GM12878 (cell line): ENCODE measurements around the gene CLRN3. TPM values are rescaled to one million over a fixed set of nuclear protein-coding genes. Genes with fewer than 3 reads are reported as not detected.

Source experiments
- ATAC-seq: fragments of 200-7000 bp; cut with Tn5 transposase; 3 replicates; pipeline ENCODE4 v1.9.1; 2020; ENCODE audit warnings: mild to moderate bottlenecking, moderate library complexity
- BruUV-seq: library from RNA; stranded (reverse); fragments of 400-500 nt; replicated peaks from 2 replicates; lab custom pipeline; 2021; lab: Mats Ljungman, UMichigan
- CTCF ChIA-PET: fragments of 300-600 bp; sonication (Branson Sonifier 250); formaldehyde crosslinking; extraction: SDS; loops from one replicate; lab custom pipeline; 2021; ENCODE audit warnings: inconsistent platforms; lab: Yijun Ruan, JAX
- POLR2A ChIA-PET: fragments of 350-600 bp; formaldehyde crosslinking; extraction: SDS; loops from one replicate; lab custom pipeline; 2021; ENCODE audit warnings: inconsistent platforms; lab: Charles Lee
- RAD21 ChIA-PET: fragments of 300-600 bp; sonication (Branson Sonifier 250); formaldehyde crosslinking; loops from one replicate; lab custom pipeline; 2023; ENCODE audit warnings: antibody characterized with exemption; ENCODE audit not compliant: unreplicated experiment; lab: Charles Lee
- SMC1A ChIA-PET: fragments of 300-600 bp; sonication (Branson Sonifier 250); formaldehyde crosslinking; loops from one replicate; lab custom pipeline; 2023; ENCODE audit not compliant: unreplicated experiment, uncharacterized antibody; lab: Charles Lee
- DNase-seq: peaks from one replicate; pipeline ENCODE4 v3.0.0-alpha.2; 2011; ENCODE audit warnings: low read depth, low spot score
- FAIRE-seq: peaks from 3 replicates; lab custom pipeline; 2011; peaks lifted over from hg19 to GRCh38; lab: Jason Lieb, UNC
- H2AFZ ChIP-seq: 2 replicates; pipeline ENCODE4 v1.6.0; 2011; ENCODE audit warnings: low read depth, low read length, control low read depth; ENCODE audit not compliant: control insufficient read depth
- H3K27ac ChIP-seq: 2 replicates; pipeline ENCODE4 v1.5.1; 2011; ENCODE audit warnings: control low read depth; ENCODE audit not compliant: control insufficient read depth, insufficient read depth
- H3K27me3 ChIP-seq, 2 experiments: replicated peaks in 1 of 2; 2 replicates each; pipeline versions ENCODE4 v1.6.0 to v1.6.1; 2011; ENCODE audit warnings: low read length in 1 of 2; ENCODE audit not compliant: control insufficient read depth in 2 of 2, insufficient read depth in 2 of 2
- H3K36me3 ChIP-seq, 2 experiments: 2 replicates each; pipeline ENCODE4 v1.5.1; 2011; ENCODE audit warnings: low read length in 1 of 2; ENCODE audit not compliant: control insufficient read depth in 2 of 2, insufficient read depth in 2 of 2
- H3K4me1 ChIP-seq: 2 replicates; pipeline ENCODE4 v1.6.1; 2011; ENCODE audit warnings: mild to moderate bottlenecking, low read length, moderate library complexity, mixed read lengths; ENCODE audit not compliant: control insufficient read depth, insufficient read depth
- H3K4me2 ChIP-seq: 2 replicates; pipeline ENCODE4 v1.6.0; 2011; ENCODE audit warnings: control low read depth; ENCODE audit not compliant: control insufficient read depth, insufficient read depth
- H3K4me3 ChIP-seq: fragments of 200-600 bp; sonication (generic); 2 replicates; pipeline ENCODE4 v1.5.1; 2016
- H3K79me2 ChIP-seq: 2 replicates; pipeline ENCODE4 v1.6.0; 2011; ENCODE audit warnings: low read length; ENCODE audit not compliant: control insufficient read depth, insufficient read depth
- H3K9ac ChIP-seq: 2 replicates; pipeline ENCODE4 v1.8.0; 2011; ENCODE audit warnings: low read length, control low read depth, mixed read lengths; ENCODE audit not compliant: control insufficient read depth, insufficient read depth
- H3K9me3 ChIP-seq: replicated peaks from 3 replicates; pipeline ENCODE4 v1.5.1; 2011; ENCODE audit warnings: mild to moderate bottlenecking, low read length; ENCODE audit not compliant: control insufficient read depth, insufficient read depth
- H4K20me1 ChIP-seq: 2 replicates; pipeline ENCODE4 v1.6.0; 2011; ENCODE audit not compliant: control insufficient read depth, insufficient read depth
- CTCF ChIP-seq, 3 experiments: IDR thresholded peaks in 2 of 3; conservative IDR thresholded peaks in 1 of 3; 2 replicates each; pipeline ENCODE4 v1.5.1; 2011; ENCODE audit warnings: low read depth in 3 of 3, low read length in 3 of 3, mild to moderate bottlenecking in 3 of 3, control low read depth in 2 of 3, moderate library complexity in 2 of 3, inconsistent platforms in 1 of 3, mixed read lengths in 1 of 3; ENCODE audit not compliant: control insufficient read depth in 2 of 3, insufficient read depth in 1 of 3; ENCODE audit errors: extremely low read depth in 1 of 3
- HDGF ChIP-seq: fragments of 450-650 bp; IDR thresholded peaks from 2 replicates; pipeline ENCODE4 v1.6.1; 2016; ENCODE audit warnings: antibody characterized with exemption
- MAX ChIP-seq: IDR thresholded peaks from 2 replicates; pipeline ENCODE4 v1.6.1; 2012; ENCODE audit warnings: low read depth, low read length, improper control_type of control experiment
- NFIC ChIP-seq: IDR thresholded peaks from 2 replicates; pipeline ENCODE4 v1.6.1; 2012; ENCODE audit warnings: low read depth, mild to moderate bottlenecking, inconsistent platforms, low read length, moderate library complexity
- SP1 ChIP-seq: IDR thresholded peaks from one replicate; pipeline ENCODE4 v1.6.1; 2011; ENCODE audit warnings: low read depth, low read length
- STAT1 ChIP-seq: fragments of 450-650 bp; conservative IDR thresholded peaks from 2 replicates; pipeline ENCODE4 v1.6.1; 2014; ENCODE audit warnings: antibody characterized with exemption, mild to moderate bottlenecking
- TCF12 ChIP-seq: IDR thresholded peaks from 2 replicates; pipeline ENCODE4 v1.6.1; 2011; ENCODE audit warnings: low read depth, mild to moderate bottlenecking, low read length
- ZNF384 ChIP-seq: IDR thresholded peaks from 2 replicates; pipeline ENCODE4 v1.6.1; 2012; ENCODE audit warnings: low read depth, mild to moderate bottlenecking, low read length, improper control_type of control experiment, borderline replicate concordance
- ZZZ3 ChIP-seq: IDR thresholded peaks from 2 replicates; pipeline ENCODE4 v1.6.1; 2011; ENCODE audit warnings: low read depth; ENCODE audit not compliant: control insufficient read depth, insufficient read length
- WGBS: methylation state at CpG from one replicate; pipeline ENCODE4 v1.1.6; 2016; ENCODE audit warnings: low lambda C conversion rate; ENCODE audit not compliant: insufficient replicate concordance, insufficient coverage; ENCODE audit errors: missing lambda C conversion rate; 5-methylcytosine and 5-hydroxymethylcytosine counted together
- in situ Hi-C: fragments of 300-500 bp; cut with MboI; formaldehyde crosslinking; loops from 9 replicates; pipeline ENCODE4 v1.14.3; 2018; ENCODE audit warnings: mixed read lengths
- intact Hi-C: fragments of 100-400 bp; cut with micrococcal nuclease; formaldehyde crosslinking; loops from one replicate; pipeline ENCODE4 v1.14.2; 2022; ENCODE audit not compliant: unreplicated experiment
- polyA plus RNA-seq, 11 experiments: library from polyadenylated mRNA; depleted of rRNA in 4 of 11; unstranded in 6 of 11; stranded (reverse) in 5 of 11; fragments of >200 nt; fragmentation: Nextera tagmentation in 4 of 11; fragmentation: Illumina TruSeq in 1 of 11; extraction: Ambion mirVana in 4 of 11; extraction: Trizol in 1 of 11; gene quantifications; 1 replicate in 1 of 11; 2 replicates in 10 of 11; pipeline versions ENCODE4 v1.2.1 to v1.2.3, GENCODE V29; 2011 to 2016; ENCODE audit warnings: inconsistent platforms in 2 of 11, missing spikeins in 2 of 11, low read depth in 1 of 11
- total RNA-seq, 4 experiments: library from RNA; depleted of rRNA in 3 of 4; stranded (reverse); fragments of >200 nt in 3 of 4; fragmentation: Illumina TruSeq in 1 of 4; extraction: Trizol in 1 of 4; gene quantifications; 2 replicates each; pipeline versions ENCODE4 v1.2.1 to v1.2.3, GENCODE V29; 2013 to 2021
- TF ChIP-seq, protein P1 (sequence below): fragments of 450-650 bp; IDR thresholded peaks from 2 replicates; pipeline ENCODE4 v1.6.1; 2016; ENCODE audit warnings: mild to moderate bottlenecking, moderate library complexity, borderline replicate concordance

The CLRN3 gene
- total and polyA plus RNA-seq, 10 of the 15 experiments (the other 5 are each of a cell fraction or from before 2014, with no cell fraction given), result not detected

DNA sequence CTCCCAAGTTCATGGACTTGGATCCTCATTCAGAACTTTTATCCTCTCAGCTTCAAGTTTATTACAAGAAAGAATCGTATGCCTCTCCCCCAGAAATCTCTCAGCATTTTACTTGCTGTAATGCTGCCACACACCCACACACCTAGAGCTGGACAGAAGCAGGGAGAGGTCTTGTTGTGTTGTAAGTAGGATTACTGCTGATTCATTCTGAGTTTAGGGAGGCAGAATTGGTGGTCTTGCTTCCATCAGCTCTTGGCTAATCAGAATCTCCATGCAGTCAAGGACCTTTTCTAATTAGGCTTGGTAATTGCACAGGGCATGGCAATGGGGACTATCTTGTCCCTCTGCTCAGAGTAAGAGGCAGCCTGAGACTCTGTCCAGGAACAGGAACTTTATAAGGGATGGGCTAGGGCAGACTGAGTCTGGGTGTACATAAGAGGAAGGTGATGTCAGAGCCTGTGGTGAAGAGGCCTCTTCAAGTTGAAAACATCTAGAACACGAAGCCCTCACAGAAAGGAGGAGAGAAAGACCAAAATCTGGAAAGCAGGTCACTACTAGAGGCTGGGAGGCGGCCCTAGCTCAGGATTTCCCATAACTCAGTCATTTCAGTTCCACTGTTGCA, 7.1 kb upstream of the CLRN3 start (continued):
- TF ChIP-seq CTCF (IDR thresholded peaks at IDR 0.05 in 2 of 3, conservative IDR thresholded peaks at IDR 0.05 in 1 of 3; ENCODE audit: control insufficient read depth in 2 of 3, extremely low read depth in 1 of 3, insufficient read depth in 1 of 3, low read depth in 3 of 3, low read length in 3 of 3) (no peak), ZNF384 (no peak)

DNA sequence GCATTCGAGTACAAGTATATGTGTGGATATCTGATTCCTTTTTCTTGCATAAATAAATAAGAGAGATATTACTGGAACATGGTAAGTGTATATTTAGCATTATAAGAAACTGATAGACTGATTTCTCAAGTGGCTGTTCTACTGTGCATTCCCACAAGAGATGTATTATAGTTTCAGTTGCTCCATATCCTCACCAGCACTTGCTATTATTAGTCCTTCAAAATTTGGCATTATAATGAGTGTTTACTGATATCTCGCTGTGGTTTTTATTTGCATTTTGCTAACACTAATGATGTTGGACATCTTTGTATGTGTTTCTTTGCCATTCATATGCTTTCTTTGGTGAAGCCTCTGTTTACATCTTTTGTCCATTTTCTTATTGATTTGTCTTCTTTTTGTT, 4.4 kb upstream of the CLRN3 start:
- Histone ChIP-seq H3K9me3 (no peaks in the 10 kb centered on the region), H3K27ac (no peak overlapping the region), H3K36me3 (no peaks in the 10 kb centered on the region), H3K27me3 (no peaks in the 10 kb centered on the region), H3K79me2 (no peaks in the 10 kb centered on the region), H4K20me1 (no peaks in the 10 kb centered on the region), H3K4me2 (no peak overlapping the region), H3K9ac (no peak overlapping the region), H3K4me1 (no peaks in the 10 kb centered on the region), H3K4me3 (no peak overlapping the region), H2AFZ (no peak overlapping the region)
- no peak for DNase-seq
- in situ Hi-C loops (no loop called here), intact Hi-C loops (no loop called here)
- no peak for TF ChIP-seq STAT1
- no peak for TF ChIP-seq SP1
- TF ChIP-seq, protein P1, sequence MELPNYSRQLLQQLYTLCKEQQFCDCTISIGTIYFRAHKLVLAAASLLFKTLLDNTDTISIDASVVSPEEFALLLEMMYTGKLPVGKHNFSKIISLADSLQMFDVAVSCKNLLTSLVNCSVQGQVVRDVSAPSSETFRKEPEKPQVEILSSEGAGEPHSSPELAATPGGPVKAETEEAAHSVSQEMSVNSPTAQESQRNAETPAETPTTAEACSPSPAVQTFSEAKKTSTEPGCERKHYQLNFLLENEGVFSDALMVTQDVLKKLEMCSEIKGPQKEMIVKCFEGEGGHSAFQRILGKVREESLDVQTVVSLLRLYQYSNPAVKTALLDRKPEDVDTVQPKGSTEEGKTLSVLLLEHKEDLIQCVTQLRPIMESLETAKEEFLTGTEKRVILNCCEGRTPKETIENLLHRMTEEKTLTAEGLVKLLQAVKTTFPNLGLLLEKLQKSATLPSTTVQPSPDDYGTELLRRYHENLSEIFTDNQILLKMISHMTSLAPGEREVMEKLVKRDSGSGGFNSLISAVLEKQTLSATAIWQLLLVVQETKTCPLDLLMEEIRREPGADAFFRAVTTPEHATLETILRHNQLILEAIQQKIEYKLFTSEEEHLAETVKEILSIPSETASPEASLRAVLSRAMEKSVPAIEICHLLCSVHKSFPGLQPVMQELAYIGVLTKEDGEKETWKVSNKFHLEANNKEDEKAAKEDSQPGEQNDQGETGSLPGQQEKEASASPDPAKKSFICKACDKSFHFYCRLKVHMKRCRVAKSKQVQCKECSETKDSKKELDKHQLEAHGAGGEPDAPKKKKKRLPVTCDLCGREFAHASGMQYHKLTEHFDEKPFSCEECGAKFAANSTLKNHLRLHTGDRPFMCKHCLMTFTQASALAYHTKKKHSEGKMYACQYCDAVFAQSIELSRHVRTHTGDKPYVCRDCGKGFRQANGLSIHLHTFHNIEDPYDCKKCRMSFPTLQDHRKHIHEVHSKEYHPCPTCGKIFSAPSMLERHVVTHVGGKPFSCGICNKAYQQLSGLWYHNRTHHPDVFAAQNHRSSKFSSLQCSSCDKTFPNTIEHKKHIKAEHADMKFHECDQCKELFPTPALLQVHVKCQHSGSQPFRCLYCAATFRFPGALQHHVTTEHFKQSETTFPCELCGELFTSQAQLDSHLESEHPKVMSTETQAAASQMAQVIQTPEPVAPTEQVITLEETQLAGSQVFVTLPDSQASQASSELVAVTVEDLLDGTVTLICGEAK, result no peak
- no peak for TF ChIP-seq NFIC
- TF ChIP-seq HDGF, result no peak
- no peak for TF ChIP-seq MAX
- TF ChIP-seq ZZZ3, result no peak
- no peak for TF ChIP-seq TCF12
- CTCF ChIA-PET, result no interaction called here
- no TSS peak for BruUV-seq
- POLR2A ChIA-PET, result no interaction called here
- SMC1A ChIA-PET, result no interaction called here
- no peak for ATAC-seq
- WGBS, result 19% methylated on average over 2 of the region's 2 CpGs
- RAD21 ChIA-PET, result no interaction called here
- FAIRE-seq, result no peak
